Measurements from ENCODE around the gene ACADS. TPM values are rescaled to one million over a fixed set of nuclear protein-coding genes. Genes with fewer than 3 reads are reported as not detected.

ACADS gene
- total and polyA plus RNA-seq, 2 of the 8 experiments (the other 6 are each of a cell fraction or from before 2014, with no cell fraction given): 4.9 to 7.5 TPM

DNA sequence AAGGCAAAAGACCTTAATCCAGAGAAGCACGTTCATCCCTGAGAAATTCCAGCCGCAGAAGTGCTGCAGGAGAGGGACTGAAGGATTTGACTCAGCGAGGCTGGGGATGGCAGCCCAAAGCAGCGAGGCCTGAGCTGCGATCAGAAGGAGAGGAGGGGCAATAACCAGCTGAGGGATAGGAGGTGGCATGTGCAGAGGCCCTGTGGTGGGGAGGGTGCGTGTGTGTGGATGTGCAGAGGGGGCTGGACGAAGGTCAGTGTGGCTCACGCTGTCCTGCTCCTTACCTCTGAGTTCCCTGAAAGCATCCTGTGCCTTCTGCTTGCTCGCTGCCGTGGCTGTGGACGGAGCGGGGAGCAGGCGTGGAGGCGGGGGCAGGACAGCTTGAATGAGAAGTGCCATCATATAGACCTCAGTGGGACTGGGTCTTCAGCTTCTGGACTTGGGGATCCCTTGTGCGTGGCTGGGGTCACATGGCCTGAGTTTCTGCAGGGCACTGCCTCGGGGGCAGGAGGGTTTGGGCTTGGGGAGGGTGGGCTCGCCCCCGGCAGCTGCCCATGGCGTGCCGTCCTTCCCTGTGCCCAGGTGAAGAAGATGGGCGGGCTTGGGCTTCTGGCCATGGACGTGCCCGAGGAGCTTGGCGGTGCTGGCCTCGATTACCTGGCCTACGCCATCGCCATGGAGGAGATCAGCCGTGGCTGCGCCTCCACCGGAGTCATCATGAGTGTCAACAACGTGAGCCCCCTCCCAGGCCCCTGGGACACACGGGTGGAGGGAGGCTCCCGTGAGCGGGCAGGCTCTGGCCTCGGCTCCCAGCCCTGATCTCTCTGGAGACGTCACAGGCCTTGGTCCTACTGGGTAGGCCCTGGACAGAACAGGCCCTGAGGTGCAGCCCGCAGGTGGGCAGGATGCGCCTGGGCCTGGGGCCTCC is 11.0 kb downstream of the ACADS start (continued):
- TF ChIP-seq, protein P1, sequence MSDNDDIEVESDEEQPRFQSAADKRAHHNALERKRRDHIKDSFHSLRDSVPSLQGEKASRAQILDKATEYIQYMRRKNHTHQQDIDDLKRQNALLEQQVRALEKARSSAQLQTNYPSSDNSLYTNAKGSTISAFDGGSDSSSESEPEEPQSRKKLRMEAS (IDR thresholded peaks at IDR 0.05): no peak
- TF ChIP-seq POU5F1 (IDR thresholded peaks at IDR 0.05; ENCODE audit: low read depth, low read length) (no peak), SUZ12 (IDR thresholded peaks at IDR 0.05; ENCODE audit: low read length) (no peak), PHF8 (conservative IDR thresholded peaks at IDR 0.05; ENCODE audit: low read depth, low read length) (no peak), SIX5 (IDR thresholded peaks at IDR 0.05; ENCODE audit: low read depth, low read length) (no peak), FOSL1 (IDR thresholded peaks at IDR 0.05; ENCODE audit: insufficient read depth, low read depth, low read length) (no peak), RFX5 (IDR thresholded peaks at IDR 0.05; ENCODE audit: borderline replicate concordance, low read depth, low read length) (no peak), EZH2 (IDR thresholded peaks at IDR 0.05; ENCODE audit: low read depth, low read length, severe bottlenecking) (no peak)
- TF ChIP-seq, protein P2, sequence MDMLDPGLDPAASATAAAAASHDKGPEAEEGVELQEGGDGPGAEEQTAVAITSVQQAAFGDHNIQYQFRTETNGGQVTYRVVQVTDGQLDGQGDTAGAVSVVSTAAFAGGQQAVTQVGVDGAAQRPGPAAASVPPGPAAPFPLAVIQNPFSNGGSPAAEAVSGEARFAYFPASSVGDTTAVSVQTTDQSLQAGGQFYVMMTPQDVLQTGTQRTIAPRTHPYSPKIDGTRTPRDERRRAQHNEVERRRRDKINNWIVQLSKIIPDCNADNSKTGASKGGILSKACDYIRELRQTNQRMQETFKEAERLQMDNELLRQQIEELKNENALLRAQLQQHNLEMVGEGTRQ (IDR thresholded peaks at IDR 0.05; ENCODE audit: low read length): no peak
